Measurements from ENCODE around the gene PRPF8.

The PRPF8 gene

DNA sequence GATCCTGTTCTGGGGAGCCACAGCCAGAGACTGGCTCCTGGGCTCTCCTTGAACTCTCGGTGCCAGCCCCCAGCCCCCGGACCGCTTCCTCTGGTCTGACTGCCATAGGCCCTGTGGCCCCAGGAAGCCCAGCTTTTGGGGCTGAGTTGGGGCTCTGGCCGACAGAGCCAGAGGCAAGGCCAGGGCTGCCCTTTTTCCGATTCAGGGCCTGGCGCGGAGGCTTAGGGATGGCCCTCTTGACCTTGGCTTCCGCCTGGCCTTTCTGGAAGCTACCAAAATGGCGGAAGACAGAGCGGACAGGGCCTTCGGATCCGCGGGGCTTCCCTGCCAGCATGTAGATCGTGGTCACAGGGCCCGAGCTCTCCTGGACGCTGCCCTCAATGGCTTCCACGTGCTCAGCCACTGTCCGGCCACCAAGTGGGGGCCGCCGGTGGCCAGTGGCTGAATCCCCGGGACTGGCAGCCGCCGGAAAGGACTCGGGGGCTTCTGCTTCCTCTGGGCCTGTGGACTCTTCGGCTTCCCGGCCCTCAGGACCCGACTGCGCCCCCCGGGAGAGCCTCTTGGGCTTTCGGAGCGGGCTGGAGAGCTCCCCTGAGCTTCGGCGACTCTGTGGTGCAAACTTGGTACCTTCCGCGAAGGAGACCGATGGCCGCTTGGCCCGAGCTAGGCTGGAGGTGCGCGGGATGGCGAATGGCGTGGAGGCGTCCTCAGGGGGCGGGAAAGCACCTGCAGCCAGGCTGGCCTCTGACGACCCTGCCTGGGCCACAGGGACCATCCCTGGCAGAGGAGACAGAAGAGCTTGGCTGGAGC is 49.6 kb downstream of the PRPF8 start:
- H3K4me1 ChIP-seq (ENCODE audit: insufficient read depth, poor library complexity, severe bottlenecking), result no peaks in the 10 kb centered on the region
- ATAC-seq (ENCODE audit: low read depth), result no peak
- no peak overlapping the region for H3K4me3 ChIP-seq (ENCODE audit: severe bottlenecking)
- no peaks in the 10 kb centered on the region for H3K9me3 ChIP-seq (ENCODE audit: severe bottlenecking)
- DNase-seq (ENCODE audit: low spot score), result no peak
- H3K27me3 ChIP-seq (ENCODE audit: insufficient read depth, poor library complexity, severe bottlenecking), result no peaks in the 10 kb centered on the region
- TF ChIP-seq, protein P1, sequence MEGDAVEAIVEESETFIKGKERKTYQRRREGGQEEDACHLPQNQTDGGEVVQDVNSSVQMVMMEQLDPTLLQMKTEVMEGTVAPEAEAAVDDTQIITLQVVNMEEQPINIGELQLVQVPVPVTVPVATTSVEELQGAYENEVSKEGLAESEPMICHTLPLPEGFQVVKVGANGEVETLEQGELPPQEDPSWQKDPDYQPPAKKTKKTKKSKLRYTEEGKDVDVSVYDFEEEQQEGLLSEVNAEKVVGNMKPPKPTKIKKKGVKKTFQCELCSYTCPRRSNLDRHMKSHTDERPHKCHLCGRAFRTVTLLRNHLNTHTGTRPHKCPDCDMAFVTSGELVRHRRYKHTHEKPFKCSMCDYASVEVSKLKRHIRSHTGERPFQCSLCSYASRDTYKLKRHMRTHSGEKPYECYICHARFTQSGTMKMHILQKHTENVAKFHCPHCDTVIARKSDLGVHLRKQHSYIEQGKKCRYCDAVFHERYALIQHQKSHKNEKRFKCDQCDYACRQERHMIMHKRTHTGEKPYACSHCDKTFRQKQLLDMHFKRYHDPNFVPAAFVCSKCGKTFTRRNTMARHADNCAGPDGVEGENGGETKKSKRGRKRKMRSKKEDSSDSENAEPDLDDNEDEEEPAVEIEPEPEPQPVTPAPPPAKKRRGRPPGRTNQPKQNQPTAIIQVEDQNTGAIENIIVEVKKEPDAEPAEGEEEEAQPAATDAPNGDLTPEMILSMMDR (IDR thresholded peaks at IDR 0.05; ENCODE audit: poor library complexity, severe bottlenecking), result no peak
- H3K27ac ChIP-seq (ENCODE audit: poor library complexity, severe bottlenecking), result no peak overlapping the region
- H3K36me3 ChIP-seq (ENCODE audit: low read depth), result no peaks in the 10 kb centered on the region

DNA sequence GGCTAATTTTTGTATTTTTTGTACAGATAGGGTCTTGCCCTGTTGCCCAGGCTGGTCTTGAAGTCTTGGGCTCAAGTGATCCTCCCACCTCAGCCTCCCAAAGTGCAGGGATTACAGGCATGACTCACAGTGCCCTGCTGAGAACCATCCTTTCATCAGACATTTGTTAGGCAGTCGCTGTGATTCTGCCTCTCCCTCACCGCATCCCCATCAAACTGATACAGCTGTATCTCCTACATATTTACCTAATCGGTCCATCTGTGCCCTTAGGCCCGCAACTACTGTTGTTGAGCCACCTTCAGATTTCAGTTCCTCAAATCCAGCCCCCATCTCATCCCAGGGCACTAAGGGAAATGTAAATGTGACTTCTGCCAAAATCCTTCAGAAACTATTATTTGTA is 54.0 kb downstream of the PRPF8 start:
- TF ChIP-seq, protein P1 (IDR thresholded peaks at IDR 0.05; ENCODE audit: poor library complexity, severe bottlenecking), result no peak
- no peak overlapping the region for H3K4me3 ChIP-seq (ENCODE audit: severe bottlenecking)
- peaks cover 9% of the 10 kb centered on the region; the same call in 1 of the 2 replicates for H3K36me3 ChIP-seq (ENCODE audit: low read depth)
- H3K4me1 ChIP-seq (ENCODE audit: insufficient read depth, poor library complexity, severe bottlenecking), result no peaks in the 10 kb centered on the region
- H3K27ac ChIP-seq (ENCODE audit: poor library complexity, severe bottlenecking), result no peak overlapping the region
- no peak for ATAC-seq (ENCODE audit: low read depth)
- no peaks in the 10 kb centered on the region for H3K9me3 ChIP-seq (ENCODE audit: severe bottlenecking)
- no peak for DNase-seq (ENCODE audit: low spot score)
- H3K27me3 ChIP-seq (ENCODE audit: insufficient read depth, poor library complexity, severe bottlenecking), result no peaks in the 10 kb centered on the region

DNA sequence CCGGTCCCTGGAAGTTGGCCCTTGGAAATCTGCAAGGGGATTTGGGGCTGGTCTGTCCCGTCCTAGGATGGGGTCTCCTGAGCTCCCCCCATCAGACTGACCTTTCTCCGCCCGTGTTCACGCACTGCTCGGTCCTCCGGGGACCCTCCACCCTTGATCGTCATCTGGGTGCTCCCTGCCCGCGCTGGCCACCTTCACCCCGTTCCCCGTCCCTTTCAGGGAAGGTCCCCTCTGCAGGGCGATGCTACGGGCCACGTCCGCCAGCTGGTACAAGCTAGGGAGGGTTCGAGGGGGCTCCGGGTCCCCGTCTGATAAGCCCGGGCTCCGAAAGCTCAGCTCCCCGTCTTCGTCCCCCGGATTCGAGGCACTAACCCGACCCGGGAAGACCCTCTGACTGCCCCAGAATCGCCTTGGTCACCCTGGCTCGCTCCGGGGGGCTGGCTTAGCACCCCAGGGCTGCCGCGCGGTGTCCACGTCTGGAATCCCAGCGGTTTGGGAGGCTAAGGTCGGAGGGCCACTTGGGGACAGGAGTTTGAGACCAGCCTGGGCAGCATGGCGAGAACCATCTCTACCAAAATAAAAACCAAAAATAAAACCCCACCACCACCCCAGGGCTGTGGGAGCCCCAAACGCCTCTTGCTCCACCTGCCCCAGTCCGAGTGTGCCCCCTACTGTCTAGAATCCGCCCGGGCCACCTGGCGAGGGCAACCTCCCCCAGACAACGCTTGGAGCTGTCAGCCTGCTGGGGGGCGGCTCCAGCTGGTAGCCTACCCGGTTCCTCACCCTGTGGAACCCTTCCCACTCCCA is 55.0 kb downstream of the PRPF8 start:
- Histone ChIP-seq H3K9me3 (ENCODE audit: severe bottlenecking) (no peaks in the 10 kb centered on the region), H3K27ac (ENCODE audit: poor library complexity, severe bottlenecking) (peak overlapping the region; percentile 67), H3K27me3 (ENCODE audit: insufficient read depth, poor library complexity, severe bottlenecking) (no peaks in the 10 kb centered on the region), H3K4me1 (ENCODE audit: insufficient read depth, poor library complexity, severe bottlenecking) (no peaks in the 10 kb centered on the region), H3K36me3 (ENCODE audit: low read depth) (peaks cover 9% of the 10 kb centered on the region; the same call in 1 of the 2 replicates), H3K4me3 (ENCODE audit: severe bottlenecking) (peak overlapping the region; percentile 56)
- peak; percentile 20; the same call in 2 of the 3 replicates for ATAC-seq (ENCODE audit: low read depth)
- TF ChIP-seq, protein P1 (IDR thresholded peaks at IDR 0.05; ENCODE audit: poor library complexity, severe bottlenecking), result peak; percentile 76
- DNase-seq (ENCODE audit: low spot score), result no peak

DNA sequence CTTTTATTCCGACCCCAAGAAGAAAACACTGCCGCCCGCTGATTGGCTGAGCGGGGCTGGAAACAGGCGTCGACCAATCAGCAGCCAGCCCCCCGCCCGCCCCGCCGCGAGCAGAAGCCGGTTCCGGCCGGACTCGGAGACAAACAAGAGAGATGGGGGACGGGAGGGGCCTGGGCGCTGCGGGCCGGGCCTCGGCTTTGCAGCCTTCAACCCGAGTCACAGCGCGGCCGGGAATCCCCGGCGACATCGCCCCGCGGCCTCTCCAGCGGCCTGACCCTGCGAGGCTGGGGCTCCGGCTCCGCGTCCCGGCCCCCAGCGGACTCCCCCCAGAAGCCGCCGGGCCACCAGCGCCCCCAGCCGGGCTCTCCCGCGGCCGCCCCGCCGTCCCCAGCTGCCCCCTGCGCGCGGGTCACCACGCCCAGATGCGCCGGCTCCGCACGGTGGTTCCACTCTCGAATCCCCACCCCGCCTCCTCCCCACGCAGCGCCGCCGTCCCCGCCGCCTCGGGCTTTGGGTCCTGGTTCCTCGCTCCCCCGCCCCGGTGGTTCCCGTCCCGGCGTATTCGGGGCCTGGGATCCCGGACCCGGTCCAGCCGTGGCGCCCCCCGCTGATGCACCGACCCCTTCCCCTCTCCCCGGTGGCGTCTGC is 55.7 kb downstream of the PRPF8 start:
- DNase-seq (ENCODE audit: low spot score) (peak; percentile 96), ATAC-seq (ENCODE audit: low read depth) (peak; percentile 80)
- TF ChIP-seq, protein P1 (IDR thresholded peaks at IDR 0.05; ENCODE audit: poor library complexity, severe bottlenecking), result peak; percentile 40
- no peaks in the 10 kb centered on the region for H3K4me1 ChIP-seq (ENCODE audit: insufficient read depth, poor library complexity, severe bottlenecking)
- H3K27me3 ChIP-seq (ENCODE audit: insufficient read depth, poor library complexity, severe bottlenecking), result no peaks in the 10 kb centered on the region
- H3K9me3 ChIP-seq (ENCODE audit: severe bottlenecking), result no peaks in the 10 kb centered on the region
- H3K27ac ChIP-seq (ENCODE audit: poor library complexity, severe bottlenecking), result peak overlapping the region; percentile 67
- H3K36me3 ChIP-seq (ENCODE audit: low read depth), result peaks cover 9% of the 10 kb centered on the region; the same call in 1 of the 2 replicates
- H3K4me3 ChIP-seq (ENCODE audit: severe bottlenecking), result peak overlapping the region; percentile 56

Data from RWPE2 (cell line).